DOHH2 (cell line): ENCODE measurements around the gene SCLT1.

Source experiments
- H3F3A ChIP-seq: fragments of 200-600 bp; sonication (generic), shearing (Covaris generic); 2 replicates; pipeline ENCODE4 v1.6.0; 2016; ENCODE audit warnings: antibody characterized with exemption, mild to moderate bottlenecking; ENCODE audit not compliant: control insufficient read depth, insufficient read depth
- H3K27ac ChIP-seq: fragments of 200-600 bp; sonication (generic); 2 replicates; pipeline ENCODE4 v1.5.1; 2014; ENCODE audit warnings: low read depth, mild to moderate bottlenecking, low read length, moderate library complexity
- H3K27me3 ChIP-seq: fragments of 200-600 bp; sonication (generic); 2 replicates; pipeline ENCODE4 v1.6.1; 2014; ENCODE audit warnings: mild to moderate bottlenecking, low read length, mixed read lengths; ENCODE audit not compliant: control insufficient read depth
- H3K36me3 ChIP-seq: fragments of 200-600 bp; sonication (generic); 2 replicates; pipeline ENCODE4 v1.6.1; 2014; ENCODE audit warnings: mild to moderate bottlenecking, low read length, moderate library complexity, mixed read lengths; ENCODE audit not compliant: control insufficient read depth
- H3K4me1 ChIP-seq: fragments of 200-600 bp; sonication (generic); 2 replicates; pipeline ENCODE4 v1.6.1; 2014; ENCODE audit warnings: mild to moderate bottlenecking, low read length, mixed read lengths; ENCODE audit not compliant: control insufficient read depth
- H3K4me2 ChIP-seq: fragments of 200-600 bp; sonication (generic); 2 replicates; pipeline ENCODE4 v1.6.0; 2014; ENCODE audit warnings: mild to moderate bottlenecking, low read length, moderate library complexity
- H3K4me3 ChIP-seq: fragments of 200-600 bp; sonication (generic); 2 replicates; pipeline ENCODE4 v1.5.1; 2014; ENCODE audit warnings: mild to moderate bottlenecking, low read length, mixed read lengths
- H3K79me2 ChIP-seq: fragments of 200-600 bp; sonication (generic); 2 replicates; pipeline ENCODE4 v1.6.1; 2014; ENCODE audit warnings: mild to moderate bottlenecking, low read length, mixed read lengths; ENCODE audit not compliant: control insufficient read depth
- H3K9me2 ChIP-seq: fragments of 200-600 bp; sonication (generic); replicated peaks from 2 replicates; pipeline ENCODE4 v1.6.1; 2014; ENCODE audit warnings: mild to moderate bottlenecking, low read length, mixed read lengths; ENCODE audit not compliant: control insufficient read depth
- H3K9me3 ChIP-seq: fragments of 200-600 bp; sonication (generic); 2 replicates; pipeline ENCODE4 v1.6.1; 2014; ENCODE audit warnings: antibody characterized with exemption, low read length, mixed read lengths; ENCODE audit not compliant: control insufficient read depth, insufficient read depth
- H4K20me1 ChIP-seq: fragments of 200-600 bp; sonication (generic); 2 replicates; pipeline ENCODE4 v1.6.0; 2014; ENCODE audit warnings: low read depth, mild to moderate bottlenecking, antibody characterized with exemption, low read length, moderate library complexity; ENCODE audit not compliant: control insufficient read depth, insufficient read depth
- CTCF ChIP-seq: fragments of 200-600 bp; sonication (generic); IDR thresholded peaks from one replicate; pipeline ENCODE4 v1.5.1; 2014; ENCODE audit warnings: antibody characterized with exemption, mild to moderate bottlenecking, low read depth, low read length; ENCODE audit not compliant: poor library complexity, severe bottlenecking
- EZH2phosphoT487 ChIP-seq: fragments of 200-600 bp; sonication (generic); IDR thresholded peaks from 2 replicates; pipeline ENCODE4 v1.6.1; 2017; ENCODE audit warnings: borderline replicate concordance, mild to moderate bottlenecking, antibody characterized with exemption, low read length, moderate library complexity, mixed read lengths

SCLT1 gene

GRCh38 chr4:128924951-128925350 lies 168.4 kb downstream of the SCLT1 start:
- H3K9me3 ChIP-seq = no peaks in the 10 kb centered on the region
- no peaks in the 10 kb centered on the region for H3K79me2 ChIP-seq
- H3K4me3 ChIP-seq = no peak overlapping the region
- H3K9me2 ChIP-seq = no peaks in the 10 kb centered on the region
- no peaks in the 10 kb centered on the region for H3F3A ChIP-seq
- TF ChIP-seq CTCF (no peak), EZH2phosphoT487 (no peak)
- no peaks in the 10 kb centered on the region for H3K27me3 ChIP-seq
- H4K20me1 ChIP-seq = no peaks in the 10 kb centered on the region
- H3K36me3 ChIP-seq = no peaks in the 10 kb centered on the region; the same call in 1 of the 2 replicates
- H3K27ac ChIP-seq = no peak overlapping the region
- H3K4me1 ChIP-seq = no peaks in the 10 kb centered on the region
- no peak overlapping the region for H3K4me2 ChIP-seq

- Histone ChIP-seq H3K79me2 (no peaks in the 10 kb centered on the region), H3K4me3 (no peak overlapping the region), H3K9me3 (no peaks in the 10 kb centered on the region), H3K4me1 (no peaks in the 10 kb centered on the region), H3K27ac (no peak overlapping the region), H3K4me2 (no peak overlapping the region), H3K9me2 (no peaks in the 10 kb centered on the region), H3K27me3 (no peaks in the 10 kb centered on the region), H3K36me3 (no peaks in the 10 kb centered on the region; the same call in 1 of the 2 replicates), H3F3A (no peaks in the 10 kb centered on the region), H4K20me1 (no peaks in the 10 kb centered on the region)
- TF ChIP-seq CTCF (no peak), EZH2phosphoT487 (no peak)
These were observed 171.4 kb downstream of the SCLT1 start for GRCh38 chr4:128921954-128922353.

GRCh38 chr4:128917781-128918180 lies 175.6 kb downstream of the SCLT1 start:
- Histone ChIP-seq H3K27me3 (no peaks in the 10 kb centered on the region), H3K9me3 (no peaks in the 10 kb centered on the region), H3K79me2 (no peaks in the 10 kb centered on the region), H3K9me2 (no peaks in the 10 kb centered on the region), H3F3A (no peaks in the 10 kb centered on the region), H4K20me1 (no peaks in the 10 kb centered on the region), H3K4me2 (no peak overlapping the region), H3K36me3 (no peaks in the 10 kb centered on the region), H3K4me3 (no peak overlapping the region), H3K4me1 (no peaks in the 10 kb centered on the region), H3K27ac (no peak overlapping the region)
- TF ChIP-seq CTCF = no peak
- TF ChIP-seq EZH2phosphoT487 = no peak

- H3K27me3 ChIP-seq = no peaks in the 10 kb centered on the region
- no peak overlapping the region for H3K27ac ChIP-seq
- no peaks in the 10 kb centered on the region for H3K9me3 ChIP-seq
- no peaks in the 10 kb centered on the region for H3K9me2 ChIP-seq
- no peaks in the 10 kb centered on the region for H3K36me3 ChIP-seq
- no peak overlapping the region for H3K4me2 ChIP-seq
- H3K4me3 ChIP-seq = no peak overlapping the region
- H3K79me2 ChIP-seq = no peaks in the 10 kb centered on the region
- no peaks in the 10 kb centered on the region for H3F3A ChIP-seq
- H3K4me1 ChIP-seq = no peaks in the 10 kb centered on the region
- TF ChIP-seq EZH2phosphoT487 = no peak
- TF ChIP-seq CTCF = no peak
- no peaks in the 10 kb centered on the region for H4K20me1 ChIP-seq
These were observed 176.5 kb downstream of the SCLT1 start for GRCh38 chr4:128916832-128917231.
